Neural cell (in vitro differentiated cells): ENCODE data around the gene HGD. TPM values are rescaled to one million over a fixed set of nuclear protein-coding genes. Genes with fewer than 3 reads are reported as not detected.

ENCODE experiments used
- H2AFZ ChIP-seq: fragments of 200-600, 300-800 bp; sonication (generic), shearing (Covaris generic); 2 replicates; pipeline ENCODE4 v1.6.0; 2014; ENCODE audit warnings: low read depth, mild to moderate bottlenecking, antibody characterized with exemption, low read length, moderate library complexity
- H3F3A ChIP-seq: fragments of 200-600 bp; shearing (Covaris generic); 2 replicates; pipeline ENCODE4 v1.6.1; 2016; ENCODE audit warnings: mild to moderate bottlenecking, moderate library complexity, mixed read lengths, antibody characterized with exemption, low read length; ENCODE audit not compliant: insufficient read depth, poor library complexity, severe bottlenecking
- H3K27ac ChIP-seq: fragments of 200-600, 300-800 bp; sonication (generic), shearing (Covaris generic); 2 replicates; pipeline ENCODE4 v1.5.1; 2014; ENCODE audit warnings: mild to moderate bottlenecking, low read length, moderate library complexity
- H3K27me3 ChIP-seq: fragments of 300-800, 200-600 bp; sonication (generic), shearing (Covaris generic); 2 replicates; pipeline ENCODE4 v1.6.0; 2014; ENCODE audit warnings: mild to moderate bottlenecking, low read depth, low read length, moderate library complexity; ENCODE audit not compliant: insufficient read depth
- H3K36me3 ChIP-seq: fragments of 300-800, 200-600 bp; sonication (generic), shearing (Covaris generic); 2 replicates; pipeline ENCODE4 v1.5.1; 2014; ENCODE audit warnings: mild to moderate bottlenecking, antibody characterized with exemption, low read length, moderate library complexity; ENCODE audit not compliant: insufficient read depth
- H3K4me2 ChIP-seq: fragments of 300-800, 200-600 bp; sonication (generic), shearing (Covaris generic); 2 replicates; pipeline ENCODE4 v1.6.0; 2014; ENCODE audit warnings: mild to moderate bottlenecking, low read length
- H3K4me3 ChIP-seq: fragments of 300-800, 200-600 bp; sonication (generic), shearing (Covaris generic); 2 replicates; pipeline ENCODE4 v1.5.1; 2014; ENCODE audit warnings: mild to moderate bottlenecking, low read length, moderate library complexity
- H3K79me2 ChIP-seq: fragments of 200-600 bp; shearing (Covaris generic); replicated peaks from 2 replicates; pipeline ENCODE4 v1.6.0; 2014; ENCODE audit warnings: mild to moderate bottlenecking, low read length, moderate library complexity; ENCODE audit not compliant: insufficient read depth
- H3K9ac ChIP-seq: fragments of 300-800, 200-600 bp; sonication (generic), shearing (Covaris generic); 2 replicates; pipeline ENCODE4 v1.6.1; 2016; ENCODE audit warnings: mild to moderate bottlenecking, low read length, mixed read lengths
- H3K9me2 ChIP-seq: fragments of 200-600 bp; shearing (Covaris generic); 2 replicates; pipeline ENCODE4 v1.6.1; 2016; ENCODE audit warnings: mild to moderate bottlenecking, low read length, mixed read lengths; ENCODE audit not compliant: insufficient read depth
- H3K9me3 ChIP-seq: fragments of 200-600, 300-800 bp; sonication (generic), shearing (Covaris generic); 2 replicates; pipeline ENCODE4 v1.6.1; 2016; ENCODE audit warnings: mild to moderate bottlenecking, mixed run types, low read length, moderate library complexity, mixed read lengths
- H4K20me1 ChIP-seq: fragments of 200-600 bp; shearing (Covaris generic); 2 replicates; pipeline ENCODE4 v1.6.1; 2016; ENCODE audit warnings: mild to moderate bottlenecking, mixed run types; ENCODE audit not compliant: insufficient read depth
- CTCF ChIP-seq: fragments of 450-650 bp; IDR thresholded peaks from 2 replicates; pipeline ENCODE4 v1.5.1; 2014; ENCODE audit warnings: antibody characterized with exemption, mild to moderate bottlenecking, moderate library complexity; ENCODE audit not compliant: poor library complexity, severe bottlenecking
- EP300 ChIP-seq: fragments of 450-650 bp; conservative IDR thresholded peaks from 2 replicates; pipeline ENCODE4 v1.6.1; 2014; ENCODE audit warnings: antibody characterized with exemption, mild to moderate bottlenecking, moderate library complexity; ENCODE audit not compliant: poor library complexity, severe bottlenecking
- EZH2 ChIP-seq: fragments of 200-600, 300-800 bp; shearing (Covaris generic), sonication (generic); IDR thresholded peaks from 2 replicates; pipeline ENCODE4 v1.6.1; 2014; ENCODE audit warnings: antibody characterized with exemption, low read length, borderline replicate concordance, mild to moderate bottlenecking; ENCODE audit not compliant: insufficient read depth, poor library complexity, severe bottlenecking
- MXI1 ChIP-seq: fragments of 450-650 bp; conservative IDR thresholded peaks from 2 replicates; pipeline ENCODE4 v1.6.1; 2014; ENCODE audit warnings: antibody characterized with exemption, mild to moderate bottlenecking; ENCODE audit not compliant: poor library complexity, severe bottlenecking
- POLR2AphosphoS5 ChIP-seq: IDR thresholded peaks from 2 replicates; pipeline ENCODE4 v1.6.1; 2012
- RAD21 ChIP-seq: fragments of 450-650 bp; conservative IDR thresholded peaks from 2 replicates; pipeline ENCODE4 v1.6.1; 2014; ENCODE audit warnings: antibody characterized with exemption, mild to moderate bottlenecking, moderate library complexity
- REST ChIP-seq: IDR thresholded peaks from 2 replicates; pipeline ENCODE4 v1.6.1; 2012; ENCODE audit warnings: borderline replicate concordance
- SMC3 ChIP-seq: fragments of 450-650 bp; conservative IDR thresholded peaks from 2 replicates; pipeline ENCODE4 v1.6.1; 2014; ENCODE audit warnings: antibody characterized with exemption, mild to moderate bottlenecking, moderate library complexity; ENCODE audit not compliant: poor library complexity
- TAF1 ChIP-seq: IDR thresholded peaks from 2 replicates; pipeline ENCODE4 v1.6.1; 2012; ENCODE audit warnings: low read depth
- polyA plus RNA-seq: library from polyadenylated mRNA; depleted of rRNA; stranded (reverse); fragments of >200 nt; gene quantifications from 2 replicates; pipeline ENCODE4 v1.2.3, GENCODE V29; 2014

The HGD gene
- polyA plus RNA-seq, 1 donor from 2014 or later: not detected

- Histone ChIP-seq H3K27me3 (no peaks in the 10 kb centered on the region), H4K20me1 (no peaks in the 10 kb centered on the region), H3K4me3 (no peak overlapping the region), H3K79me2 (no peaks in the 10 kb centered on the region), H3F3A (no peaks in the 10 kb centered on the region), H3K27ac (no peak overlapping the region), H3K36me3 (no peaks in the 10 kb centered on the region), H3K4me2 (no peak overlapping the region), H2AFZ (no peak overlapping the region), H3K9ac (no peak overlapping the region), H3K9me2 (no peaks in the 10 kb centered on the region), H3K9me3 (no peaks in the 10 kb centered on the region)
- TF ChIP-seq REST: no peak
Observed at GRCh38 chr3:120636795-120637401, 45.1 kb downstream of the HGD start.

- no peaks in the 10 kb centered on the region for H3K9me2 ChIP-seq
- H2AFZ ChIP-seq: no peak overlapping the region
- H3K4me2 ChIP-seq: no peak overlapping the region
- H3K4me3 ChIP-seq: no peak overlapping the region
- TF ChIP-seq EP300: no peak
- no peak for TF ChIP-seq REST
- no peak for TF ChIP-seq POLR2AphosphoS5
- TF ChIP-seq RAD21: no peak
- TF ChIP-seq TAF1: no peak
- TF ChIP-seq MXI1: no peak
- no peak for TF ChIP-seq EZH2
- TF ChIP-seq SMC3: no peak
- no peak for TF ChIP-seq CTCF
- H3K36me3 ChIP-seq: no peaks in the 10 kb centered on the region
- H3K27me3 ChIP-seq: no peaks in the 10 kb centered on the region
- H3F3A ChIP-seq: no peaks in the 10 kb centered on the region
- no peaks in the 10 kb centered on the region for H4K20me1 ChIP-seq
- H3K27ac ChIP-seq: no peak overlapping the region
- H3K9ac ChIP-seq: no peak overlapping the region
- no peaks in the 10 kb centered on the region for H3K9me3 ChIP-seq
- no peaks in the 10 kb centered on the region for H3K79me2 ChIP-seq
Observed at GRCh38 chr3:120634539-120634938, 47.5 kb downstream of the HGD start.
